Measurements from ENCODE around the gene NETO2.
A peak's percentile ranks its signal among the peaks of the same experiment; 100 is the strongest.
"Not testable (repeated sequence)": the region's sequence is repeated elsewhere in the genome, so short reads cannot be mapped to it uniquely, and the experiment has no call there.

The NETO2 gene, protein sequence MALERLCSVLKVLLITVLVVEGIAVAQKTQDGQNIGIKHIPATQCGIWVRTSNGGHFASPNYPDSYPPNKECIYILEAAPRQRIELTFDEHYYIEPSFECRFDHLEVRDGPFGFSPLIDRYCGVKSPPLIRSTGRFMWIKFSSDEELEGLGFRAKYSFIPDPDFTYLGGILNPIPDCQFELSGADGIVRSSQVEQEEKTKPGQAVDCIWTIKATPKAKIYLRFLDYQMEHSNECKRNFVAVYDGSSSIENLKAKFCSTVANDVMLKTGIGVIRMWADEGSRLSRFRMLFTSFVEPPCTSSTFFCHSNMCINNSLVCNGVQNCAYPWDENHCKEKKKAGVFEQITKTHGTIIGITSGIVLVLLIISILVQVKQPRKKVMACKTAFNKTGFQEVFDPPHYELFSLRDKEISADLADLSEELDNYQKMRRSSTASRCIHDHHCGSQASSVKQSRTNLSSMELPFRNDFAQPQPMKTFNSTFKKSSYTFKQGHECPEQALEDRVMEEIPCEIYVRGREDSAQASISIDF

DNA sequence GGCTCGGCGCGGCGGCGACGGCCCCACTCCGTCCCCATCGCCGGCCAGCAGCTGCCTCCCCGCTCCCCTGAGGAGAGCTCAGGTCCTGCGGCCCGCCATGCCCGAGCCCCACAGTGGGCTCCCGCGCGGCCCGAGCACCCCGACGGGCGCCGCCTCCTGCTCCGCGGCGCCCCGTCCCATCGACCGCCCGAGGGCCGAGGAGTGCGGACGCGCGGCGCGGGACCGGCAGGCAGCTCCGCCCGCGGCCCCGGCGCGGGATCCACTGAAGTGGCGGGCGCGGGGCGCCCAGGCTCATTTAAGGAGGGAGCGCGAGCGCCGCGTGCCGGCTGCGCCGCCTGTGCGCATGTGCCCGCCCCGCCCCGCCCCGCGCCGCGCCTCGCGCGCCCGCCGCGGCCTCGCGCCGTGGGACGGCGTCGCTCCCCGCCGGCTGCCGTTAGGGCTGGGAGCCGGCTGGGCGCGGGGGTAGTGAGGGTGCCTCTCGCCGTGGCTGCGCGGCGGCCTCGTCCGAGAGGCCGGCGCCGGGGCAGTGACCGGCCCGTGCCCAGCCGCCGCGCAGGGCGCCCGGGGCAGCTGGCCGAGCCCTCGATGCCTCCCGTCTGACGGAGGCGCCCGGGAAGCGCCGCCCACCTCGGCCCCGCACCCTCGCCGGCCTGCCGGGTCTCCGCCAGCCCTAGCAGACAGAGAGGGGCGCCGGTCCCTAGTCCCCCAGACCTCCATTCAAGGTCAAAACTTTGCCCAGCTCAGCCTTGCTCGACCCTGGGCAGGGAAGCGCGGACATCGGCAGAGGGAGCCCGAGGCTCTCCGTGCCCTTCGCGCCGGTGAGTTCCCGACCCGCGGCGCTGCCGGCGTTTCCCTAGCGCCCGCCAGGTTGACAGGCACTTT is at the start of gene NETO2:
Gene NETO2, minus strand, starts transcription at position 269 of the 882 bp plus-strand sequence. CDS start 333 bp downstream, outside the sequence.
- 0 out of 2 replicates have a peak, but pooled peaks have one; percentile 31 for TF ChIP-seq ZFX (IDR thresholded peaks at IDR 0.05)
- TF ChIP-seq, protein P1, sequence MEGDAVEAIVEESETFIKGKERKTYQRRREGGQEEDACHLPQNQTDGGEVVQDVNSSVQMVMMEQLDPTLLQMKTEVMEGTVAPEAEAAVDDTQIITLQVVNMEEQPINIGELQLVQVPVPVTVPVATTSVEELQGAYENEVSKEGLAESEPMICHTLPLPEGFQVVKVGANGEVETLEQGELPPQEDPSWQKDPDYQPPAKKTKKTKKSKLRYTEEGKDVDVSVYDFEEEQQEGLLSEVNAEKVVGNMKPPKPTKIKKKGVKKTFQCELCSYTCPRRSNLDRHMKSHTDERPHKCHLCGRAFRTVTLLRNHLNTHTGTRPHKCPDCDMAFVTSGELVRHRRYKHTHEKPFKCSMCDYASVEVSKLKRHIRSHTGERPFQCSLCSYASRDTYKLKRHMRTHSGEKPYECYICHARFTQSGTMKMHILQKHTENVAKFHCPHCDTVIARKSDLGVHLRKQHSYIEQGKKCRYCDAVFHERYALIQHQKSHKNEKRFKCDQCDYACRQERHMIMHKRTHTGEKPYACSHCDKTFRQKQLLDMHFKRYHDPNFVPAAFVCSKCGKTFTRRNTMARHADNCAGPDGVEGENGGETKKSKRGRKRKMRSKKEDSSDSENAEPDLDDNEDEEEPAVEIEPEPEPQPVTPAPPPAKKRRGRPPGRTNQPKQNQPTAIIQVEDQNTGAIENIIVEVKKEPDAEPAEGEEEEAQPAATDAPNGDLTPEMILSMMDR (conservative IDR thresholded peaks at IDR 0.05): peak; percentile 68
- H3K27ac ChIP-seq: peak within 1 kb of the TSS; percentile 90

DNA sequence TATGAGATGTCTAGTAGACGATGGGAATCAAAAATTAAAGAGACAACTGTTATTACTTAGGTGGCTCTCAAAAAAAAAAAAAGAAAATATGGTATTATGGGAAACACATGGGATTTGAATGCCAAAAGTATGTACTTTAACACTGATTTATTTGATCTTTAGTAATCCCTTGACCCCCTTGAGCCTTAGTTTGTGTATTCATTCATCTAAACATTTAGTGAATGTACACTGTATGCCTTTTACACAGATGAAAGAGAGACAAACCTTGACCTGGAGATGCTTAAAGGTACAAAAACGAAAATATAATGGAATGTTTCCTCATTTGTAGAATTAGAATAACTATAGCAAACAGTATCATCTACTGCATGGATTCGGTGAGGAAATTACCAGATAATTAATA is 38.6 kb upstream of the NETO2 start:
- TF ChIP-seq, protein P1 (conservative IDR thresholded peaks at IDR 0.05): no peak
- no peak for TF ChIP-seq ZFX (IDR thresholded peaks at IDR 0.05)
- no peak overlapping the region for H3K27ac ChIP-seq

DNA sequence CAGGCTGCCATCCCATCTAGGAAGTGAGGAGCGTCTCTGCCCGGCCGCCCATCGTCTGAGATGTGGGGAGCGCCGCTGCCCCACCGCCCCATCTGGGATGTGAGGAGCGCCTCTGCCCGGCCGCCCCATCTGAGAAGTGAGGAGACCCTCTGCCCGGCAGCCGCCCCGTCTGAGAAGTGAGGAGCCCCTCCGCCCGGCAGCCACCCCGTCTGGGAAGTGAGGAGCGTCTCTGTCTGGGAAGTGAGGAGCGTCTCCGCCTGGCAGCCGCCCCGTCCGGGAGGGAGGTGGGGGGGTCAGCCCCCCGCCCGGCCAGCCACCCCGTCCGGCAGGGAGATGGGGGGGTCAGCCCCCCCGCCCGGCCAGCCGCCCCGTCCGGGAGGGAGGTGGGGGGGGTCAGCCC is 37.3 kb upstream of the NETO2 start:
- H3K27ac ChIP-seq: not testable (repeated sequence)

DNA sequence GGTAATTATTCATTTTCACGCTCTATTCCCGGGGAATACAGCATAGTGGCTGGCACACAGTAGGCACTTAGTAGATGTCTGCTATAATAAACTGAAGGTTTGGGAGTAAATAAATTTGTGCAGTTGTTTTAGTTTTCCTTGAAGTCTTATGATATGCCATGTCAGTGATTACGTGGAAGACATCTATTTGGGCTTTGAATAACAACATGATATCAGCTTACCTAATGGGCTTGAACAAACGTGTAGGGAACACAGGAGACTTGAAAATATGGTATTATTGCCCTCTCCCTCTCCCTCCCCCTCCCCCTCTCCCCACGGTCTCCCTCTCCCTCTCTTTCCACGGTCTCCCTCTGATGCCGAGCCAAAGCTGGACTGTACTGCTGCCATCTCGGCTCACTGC is 36.3 kb upstream of the NETO2 start:
- TF ChIP-seq, protein P1 (conservative IDR thresholded peaks at IDR 0.05): no peak
- TF ChIP-seq ZFX (IDR thresholded peaks at IDR 0.05): no peak
- H3K27ac ChIP-seq: no peak overlapping the region

DNA sequence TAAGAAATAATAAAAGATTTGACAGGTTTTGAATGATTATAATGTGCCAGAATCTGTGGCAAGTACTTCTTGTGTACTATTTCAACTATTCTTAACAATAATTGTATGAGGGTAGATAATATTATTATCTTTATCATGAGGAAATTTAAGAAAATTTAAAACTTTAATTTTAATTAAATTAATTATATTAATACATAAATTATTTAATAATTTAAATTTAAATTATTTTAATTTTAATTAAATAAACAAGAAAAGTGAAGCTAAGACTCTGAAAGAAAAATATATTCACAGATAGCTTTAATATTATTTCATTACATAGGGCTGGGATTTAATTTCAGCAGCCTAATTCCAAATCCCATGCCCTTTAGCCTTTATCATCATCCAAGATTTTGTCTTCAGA is 31.4 kb upstream of the NETO2 start:
- TF ChIP-seq, protein P1 (conservative IDR thresholded peaks at IDR 0.05): no peak
- TF ChIP-seq ZFX (IDR thresholded peaks at IDR 0.05): no peak
- no peak overlapping the region for H3K27ac ChIP-seq

DNA sequence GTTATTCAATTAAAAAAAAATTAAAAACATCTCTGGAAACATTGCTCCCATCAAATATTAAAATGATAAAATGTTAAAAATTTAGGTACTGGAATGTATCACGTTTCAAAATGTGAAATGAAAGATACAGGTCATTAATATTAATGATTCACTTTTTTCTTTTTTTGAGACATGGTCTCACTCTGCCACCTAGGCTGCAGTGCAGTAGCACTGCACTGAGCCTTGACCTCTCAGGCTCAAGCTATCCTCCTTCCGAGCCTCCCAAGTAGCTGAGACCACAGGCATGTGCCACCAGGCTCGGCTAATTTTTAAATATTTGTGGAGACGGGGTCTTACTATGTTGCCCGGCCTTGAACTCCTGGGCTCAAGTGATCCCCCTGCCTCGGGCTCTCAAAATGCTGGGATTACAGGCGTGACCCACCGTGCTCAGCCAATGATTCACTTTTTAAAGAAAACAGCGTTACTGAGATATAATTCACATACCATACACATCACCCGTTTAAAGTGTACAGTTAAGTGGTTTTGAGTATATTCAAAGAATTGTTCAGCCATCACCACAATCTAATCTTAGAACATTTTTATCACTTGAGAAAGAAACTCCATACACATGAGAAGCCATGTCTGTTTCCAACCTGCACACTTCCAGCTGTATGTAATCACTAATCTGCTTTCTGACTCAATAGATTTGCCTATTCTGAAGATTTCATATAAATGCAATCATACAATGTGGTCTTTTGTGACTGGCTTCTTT is 19.1 kb upstream of the NETO2 start:
- no peak for TF ChIP-seq ZFX (IDR thresholded peaks at IDR 0.05)
- TF ChIP-seq, protein P1 (conservative IDR thresholded peaks at IDR 0.05): no peak
- H3K27ac ChIP-seq: no peak overlapping the region

DNA sequence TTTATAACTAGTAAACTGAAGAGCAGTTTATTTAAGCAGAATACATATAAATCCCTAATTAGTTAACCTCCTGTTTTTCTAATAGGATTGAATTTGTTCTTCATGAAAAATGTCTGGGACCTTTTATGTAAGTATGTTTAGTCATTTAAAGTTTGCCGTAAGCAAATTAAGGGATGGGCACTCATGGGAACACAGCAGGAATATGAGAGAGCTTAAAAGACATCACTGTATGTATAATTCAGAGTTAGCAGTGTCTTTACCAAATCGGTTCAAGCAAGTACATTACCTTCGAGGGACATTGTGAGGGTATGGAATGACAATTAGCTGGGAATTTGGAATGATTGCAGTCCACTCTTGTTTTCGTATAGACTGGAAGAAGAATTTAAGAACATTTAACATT is 17.7 kb upstream of the NETO2 start:
- TF ChIP-seq, protein P1 (conservative IDR thresholded peaks at IDR 0.05): no peak
- no peak for TF ChIP-seq ZFX (IDR thresholded peaks at IDR 0.05)
- no peak overlapping the region for H3K27ac ChIP-seq
